ENCODE results near the gene SHC4. TPM values are rescaled to one million over a fixed set of nuclear protein-coding genes. Genes with fewer than 3 reads are reported as not detected.

Gene SHC4
- total RNA-seq, 1 experiment from 2014 or later = 0.26 TPM

DNA sequence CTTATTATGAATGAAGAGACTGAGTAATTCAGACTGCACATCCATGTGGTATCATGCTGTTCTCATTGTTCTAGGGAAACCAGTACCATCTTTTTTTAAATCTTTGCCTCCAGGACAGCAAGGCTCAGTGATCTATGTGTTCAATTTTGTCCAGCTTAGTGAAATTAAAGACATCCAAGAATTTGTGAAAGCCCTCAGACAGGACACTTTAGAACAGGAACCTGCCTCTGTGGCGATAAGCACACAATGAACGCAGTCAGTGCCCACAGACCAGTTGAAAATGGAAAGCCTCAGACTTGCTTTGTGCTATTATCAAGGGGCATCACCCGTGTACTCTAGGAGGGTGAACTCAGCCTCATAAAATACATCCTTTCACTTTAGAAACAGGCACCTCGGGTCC, 65.7 kb downstream of the SHC4 start:
- Mint-ChIP-seq H3K4me3 (ENCODE audit: unreplicated experiment) (no peak overlapping the region), H3K27ac (ENCODE audit: low read depth, unreplicated experiment) (no peak overlapping the region), H3K4me1 (ENCODE audit: insufficient read depth, unreplicated experiment) (peaks cover 18% of the 10 kb centered on the region), H3K9me3 (ENCODE audit: unreplicated experiment) (no peaks in the 10 kb centered on the region), H3K36me3 (ENCODE audit: insufficient read depth, unreplicated experiment) (no peaks in the 10 kb centered on the region), H3K27me3 (ENCODE audit: insufficient read depth, unreplicated experiment) (no peaks in the 10 kb centered on the region)
- ChIA-PET CTCF (interaction anchor here (1.4 kb wide), 1 partner anchor 8 kb away, joined by 3 read pairs; no protein-coding TSS in a partner anchor), POLR2A (no interaction called here)
- TF ChIP-seq, protein P1, sequence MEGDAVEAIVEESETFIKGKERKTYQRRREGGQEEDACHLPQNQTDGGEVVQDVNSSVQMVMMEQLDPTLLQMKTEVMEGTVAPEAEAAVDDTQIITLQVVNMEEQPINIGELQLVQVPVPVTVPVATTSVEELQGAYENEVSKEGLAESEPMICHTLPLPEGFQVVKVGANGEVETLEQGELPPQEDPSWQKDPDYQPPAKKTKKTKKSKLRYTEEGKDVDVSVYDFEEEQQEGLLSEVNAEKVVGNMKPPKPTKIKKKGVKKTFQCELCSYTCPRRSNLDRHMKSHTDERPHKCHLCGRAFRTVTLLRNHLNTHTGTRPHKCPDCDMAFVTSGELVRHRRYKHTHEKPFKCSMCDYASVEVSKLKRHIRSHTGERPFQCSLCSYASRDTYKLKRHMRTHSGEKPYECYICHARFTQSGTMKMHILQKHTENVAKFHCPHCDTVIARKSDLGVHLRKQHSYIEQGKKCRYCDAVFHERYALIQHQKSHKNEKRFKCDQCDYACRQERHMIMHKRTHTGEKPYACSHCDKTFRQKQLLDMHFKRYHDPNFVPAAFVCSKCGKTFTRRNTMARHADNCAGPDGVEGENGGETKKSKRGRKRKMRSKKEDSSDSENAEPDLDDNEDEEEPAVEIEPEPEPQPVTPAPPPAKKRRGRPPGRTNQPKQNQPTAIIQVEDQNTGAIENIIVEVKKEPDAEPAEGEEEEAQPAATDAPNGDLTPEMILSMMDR (IDR thresholded peaks at IDR 0.05; ENCODE audit: unreplicated experiment) = no peak
- DNase-seq (ENCODE audit: unreplicated experiment) = no peak
- no TSS peak for BruUV-seq (replicated peaks)
- intact Hi-C loops (cut with micrococcal nuclease) = no loop called here

DNA sequence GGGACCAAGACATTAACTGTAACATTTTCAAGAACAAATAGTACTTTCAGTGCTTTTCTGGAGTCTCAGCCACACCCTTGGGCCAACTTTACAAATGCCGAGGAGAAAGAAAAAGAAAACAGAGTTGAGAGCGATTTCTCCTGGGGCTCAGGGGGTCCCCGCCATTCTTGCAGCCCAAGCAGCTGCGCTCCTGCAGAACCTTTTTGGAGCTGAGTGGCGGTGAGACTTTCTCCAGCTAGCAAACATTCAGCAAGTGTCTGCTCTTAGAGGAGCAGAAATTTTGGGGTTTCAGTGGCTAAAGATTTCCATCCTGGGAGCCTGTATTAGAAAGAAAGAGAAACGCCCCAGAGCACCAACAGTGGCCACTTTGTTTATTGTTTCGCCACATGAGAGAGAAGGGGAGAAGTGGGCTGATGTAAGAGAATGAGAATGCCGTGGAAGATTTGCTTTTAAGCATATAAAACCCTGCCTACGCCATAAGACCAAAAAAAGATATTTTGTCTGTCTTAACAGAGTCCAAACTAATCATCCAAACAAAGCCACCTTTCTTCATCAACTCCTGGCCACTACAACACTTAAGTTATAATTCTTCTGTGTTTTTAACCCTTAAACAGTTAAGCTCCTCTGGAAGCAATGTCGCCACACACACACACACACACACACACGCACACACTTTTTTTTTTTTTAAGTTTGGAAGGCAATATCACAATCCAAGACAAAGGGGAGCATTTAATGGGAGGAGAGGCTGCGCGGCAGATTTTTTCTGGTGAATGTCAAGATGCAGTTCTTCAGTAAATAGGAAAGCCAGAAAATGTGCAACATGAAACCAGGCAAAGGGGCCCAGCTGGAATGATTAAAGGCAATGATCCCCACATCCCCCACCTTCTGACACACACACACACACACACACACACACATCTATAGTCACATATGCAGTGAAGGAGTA, 66.6 kb downstream of the SHC4 start:
- TF ChIP-seq, protein P1 (IDR thresholded peaks at IDR 0.05; ENCODE audit: unreplicated experiment) = no peak
- Mint-ChIP-seq H3K27ac (ENCODE audit: low read depth, unreplicated experiment) (no peak overlapping the region), H3K36me3 (ENCODE audit: insufficient read depth, unreplicated experiment) (no peaks in the 10 kb centered on the region), H3K4me1 (ENCODE audit: insufficient read depth, unreplicated experiment) (peaks cover 18% of the 10 kb centered on the region), H3K9me3 (ENCODE audit: unreplicated experiment) (no peaks in the 10 kb centered on the region), H3K27me3 (ENCODE audit: insufficient read depth, unreplicated experiment) (no peaks in the 10 kb centered on the region), H3K4me3 (ENCODE audit: unreplicated experiment) (peak overlapping the region; percentile 3)
- POLR2A ChIA-PET = interaction anchor here (1.4 kb wide), 1 partner anchor 19 kb away, joined by 3 read pairs; the partner anchor contains the start of gene EID1
- peak; percentile 14 for DNase-seq (ENCODE audit: unreplicated experiment)
- BruUV-seq (replicated peaks) = no TSS peak
- intact Hi-C loops (cut with micrococcal nuclease) = no loop called here
- CTCF ChIA-PET = interaction anchor here (0.7 to 1.0 kb wide), 2 partner anchors 8 to 66 kb away, joined by 3 to 5 read pairs; partner anchors contain the start of gene SHC4

- intact Hi-C loops (cut with micrococcal nuclease) = no loop called here
- no TSS peak for BruUV-seq (replicated peaks)
- DNase-seq (ENCODE audit: unreplicated experiment) = no peak
These were observed 70.4 kb downstream of the SHC4 start for GRCh38 chr15:48893311-48893710.

DNA sequence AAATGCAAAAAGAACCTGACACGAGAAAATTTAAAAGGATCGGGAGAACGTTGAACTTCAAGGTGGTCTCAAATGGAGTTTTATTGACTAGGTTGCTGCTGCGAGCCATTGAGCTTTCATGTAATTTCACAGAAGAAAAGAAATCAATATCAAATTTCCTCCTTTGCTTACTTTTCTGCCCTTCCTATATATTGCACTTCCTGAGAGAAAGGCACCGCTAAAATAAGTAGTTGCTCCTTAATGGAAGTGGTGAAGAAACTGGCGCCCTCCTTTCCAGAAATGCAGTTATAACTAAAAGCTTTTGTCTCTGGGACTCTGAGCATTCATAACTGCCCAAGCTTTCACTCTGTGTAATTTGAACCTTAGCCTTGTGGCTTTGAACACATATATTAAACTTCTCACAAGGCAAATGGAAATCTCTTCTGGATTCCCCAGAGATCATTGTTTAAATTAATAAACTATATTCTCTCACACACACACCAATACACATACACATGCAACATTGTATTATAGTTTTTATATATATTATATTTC, 72.4 kb downstream of the SHC4 start:
- Mint-ChIP-seq H3K27ac (ENCODE audit: low read depth, unreplicated experiment) (no peak overlapping the region), H3K27me3 (ENCODE audit: insufficient read depth, unreplicated experiment) (no peaks in the 10 kb centered on the region), H3K4me1 (ENCODE audit: insufficient read depth, unreplicated experiment) (peaks cover 5% of the 10 kb centered on the region), H3K4me3 (ENCODE audit: unreplicated experiment) (no peak overlapping the region), H3K36me3 (ENCODE audit: insufficient read depth, unreplicated experiment) (no peaks in the 10 kb centered on the region), H3K9me3 (ENCODE audit: unreplicated experiment) (no peaks in the 10 kb centered on the region)
- TF ChIP-seq, protein P1 (IDR thresholded peaks at IDR 0.05; ENCODE audit: unreplicated experiment) = no peak
- ChIA-PET POLR2A (interaction anchor here (0.9 kb wide), 1 partner anchor 48 kb away, joined by 4 read pairs; no protein-coding TSS in a partner anchor), CTCF (no interaction called here)
- intact Hi-C loops (cut with micrococcal nuclease) = no loop called here
- no peak for DNase-seq (ENCODE audit: unreplicated experiment)
- BruUV-seq (replicated peaks) = no TSS peak

More at GRCh38 chr15:48893311-48893710, 70.4 kb downstream of the SHC4 start:
- H3K4me3 Mint-ChIP-seq (ENCODE audit: unreplicated experiment) = no peak overlapping the region
- H3K36me3 Mint-ChIP-seq (ENCODE audit: insufficient read depth, unreplicated experiment) = no peaks in the 10 kb centered on the region
- H3K4me1 Mint-ChIP-seq (ENCODE audit: insufficient read depth, unreplicated experiment) = peaks cover 23% of the 10 kb centered on the region
- H3K9me3 Mint-ChIP-seq (ENCODE audit: unreplicated experiment) = no peaks in the 10 kb centered on the region
- ChIA-PET CTCF (no interaction called here), POLR2A (no interaction called here)
- H3K27me3 Mint-ChIP-seq (ENCODE audit: insufficient read depth, unreplicated experiment) = no peaks in the 10 kb centered on the region
- TF ChIP-seq, protein P1 (IDR thresholded peaks at IDR 0.05; ENCODE audit: unreplicated experiment) = no peak
- H3K27ac Mint-ChIP-seq (ENCODE audit: low read depth, unreplicated experiment) = no peak overlapping the region
